NCI-H1930 (cell line): Measurements from ENCODE around the gene CACNA1B.
"Not testable (repeated sequence)": the region's sequence is repeated elsewhere in the genome, so short reads cannot be mapped to it uniquely, and the experiment has no call there.

Experiments used
- DNase-seq, 2 experiments: peaks; one replicate each; lab custom pipeline; 2025; lab: John Stamatoyannopoulos, UW

Gene CACNA1B

DNA sequence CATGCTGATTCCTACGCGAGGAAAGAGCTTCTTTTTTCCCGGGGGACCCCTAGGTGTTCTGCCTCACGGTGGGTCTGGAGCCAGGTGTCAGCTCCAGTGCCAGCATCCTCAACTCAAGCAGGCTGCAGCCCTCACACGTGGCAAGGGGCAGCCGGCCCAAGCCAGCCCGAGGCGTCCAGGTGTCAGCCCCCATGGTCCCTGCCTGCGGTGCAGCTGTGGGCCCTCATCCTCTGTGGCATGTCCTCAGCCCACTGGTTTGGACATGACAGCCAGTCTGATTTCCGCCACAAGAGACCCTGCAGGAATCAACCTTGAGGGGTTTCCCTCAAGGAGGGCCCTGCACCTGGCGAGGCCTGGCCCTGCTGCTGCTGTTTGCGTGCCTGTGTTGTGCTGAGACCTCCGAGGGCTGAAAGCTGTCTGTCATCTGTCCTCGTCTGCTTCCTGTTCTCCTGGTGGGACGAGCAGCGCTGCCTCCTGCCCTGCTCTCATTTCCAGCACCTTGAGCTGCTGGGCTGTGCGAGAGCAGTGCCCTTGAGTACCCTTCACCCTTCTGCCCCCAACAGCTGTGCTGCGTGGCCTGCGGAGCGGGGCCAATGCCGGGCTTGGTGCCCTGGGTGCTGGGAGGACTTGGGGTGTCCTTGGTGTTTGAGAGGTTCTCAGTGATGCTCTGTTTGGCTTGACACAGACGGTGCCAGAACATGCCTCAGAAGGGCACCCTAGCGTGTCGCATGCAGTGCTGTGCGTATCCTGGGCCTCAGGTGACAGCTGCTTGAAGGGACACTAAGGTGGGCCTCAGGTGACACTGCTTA, 137.6 kb downstream of the CACNA1B start:
- DNase-seq, result no peak

DNA sequence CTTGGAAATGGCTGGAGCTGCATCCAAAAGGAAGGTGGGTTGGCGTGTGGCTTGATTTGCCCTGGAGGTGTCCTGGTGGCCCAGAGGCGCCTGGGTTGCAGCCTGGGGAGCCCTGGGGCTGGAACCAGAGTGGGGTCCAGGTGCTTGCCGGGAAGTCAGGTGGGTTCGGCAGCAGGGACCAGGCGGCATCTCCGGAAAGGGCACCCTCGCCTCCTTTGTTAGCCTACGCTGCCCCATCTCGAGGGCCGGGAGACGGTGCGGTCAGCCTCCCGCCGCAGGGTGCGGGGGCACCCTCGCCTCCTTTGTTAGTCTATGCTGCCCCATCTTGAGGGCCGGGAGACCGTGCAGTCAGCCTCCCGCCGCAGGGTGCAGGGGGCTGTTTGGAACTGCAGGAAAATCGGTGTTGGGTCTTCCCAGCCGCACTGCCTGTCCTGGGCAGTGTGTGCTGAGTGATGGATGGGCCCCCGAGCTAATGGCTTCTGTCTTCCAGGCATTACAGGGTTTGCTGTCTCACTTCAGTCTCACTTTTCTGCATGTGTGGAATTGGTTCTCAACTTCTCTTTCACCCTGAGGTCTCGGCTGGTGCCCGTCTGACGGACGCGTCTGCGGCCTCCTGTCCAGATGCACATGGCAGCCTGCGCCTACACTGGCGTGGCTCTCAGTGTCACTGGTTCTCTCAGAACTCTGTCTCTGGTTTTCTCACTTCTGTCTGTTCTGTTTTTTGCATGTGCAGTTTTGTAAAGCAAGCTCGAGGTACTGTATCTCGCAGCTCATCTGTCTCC, 139.0 kb downstream of the CACNA1B start:
- DNase-seq, result no peak

DNA sequence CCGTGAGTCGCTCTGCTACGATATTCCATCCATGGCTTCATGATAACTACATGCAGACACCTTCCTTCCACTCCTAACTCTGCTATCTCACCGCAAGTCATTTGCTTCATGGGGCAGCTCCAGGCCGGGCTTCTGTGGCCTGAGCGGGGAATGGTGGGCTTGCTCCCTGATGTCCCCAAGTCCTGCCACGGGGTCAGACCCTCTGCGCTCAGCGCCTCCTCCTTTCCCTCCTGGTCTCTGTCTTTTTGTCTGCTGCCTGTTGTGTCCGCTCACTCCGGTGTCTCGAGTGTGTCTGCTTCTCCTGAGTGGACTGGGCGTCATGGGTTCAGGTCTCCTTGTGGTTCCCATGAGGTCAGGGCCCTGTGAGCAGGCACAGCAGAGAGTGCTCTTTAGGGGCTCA, 139.6 kb downstream of the CACNA1B start:
- no peak for DNase-seq

GRCh38 chr9:138019514-138019913, 141.9 kb downstream of the CACNA1B start:
- not testable (repeated sequence) for DNase-seq

DNA sequence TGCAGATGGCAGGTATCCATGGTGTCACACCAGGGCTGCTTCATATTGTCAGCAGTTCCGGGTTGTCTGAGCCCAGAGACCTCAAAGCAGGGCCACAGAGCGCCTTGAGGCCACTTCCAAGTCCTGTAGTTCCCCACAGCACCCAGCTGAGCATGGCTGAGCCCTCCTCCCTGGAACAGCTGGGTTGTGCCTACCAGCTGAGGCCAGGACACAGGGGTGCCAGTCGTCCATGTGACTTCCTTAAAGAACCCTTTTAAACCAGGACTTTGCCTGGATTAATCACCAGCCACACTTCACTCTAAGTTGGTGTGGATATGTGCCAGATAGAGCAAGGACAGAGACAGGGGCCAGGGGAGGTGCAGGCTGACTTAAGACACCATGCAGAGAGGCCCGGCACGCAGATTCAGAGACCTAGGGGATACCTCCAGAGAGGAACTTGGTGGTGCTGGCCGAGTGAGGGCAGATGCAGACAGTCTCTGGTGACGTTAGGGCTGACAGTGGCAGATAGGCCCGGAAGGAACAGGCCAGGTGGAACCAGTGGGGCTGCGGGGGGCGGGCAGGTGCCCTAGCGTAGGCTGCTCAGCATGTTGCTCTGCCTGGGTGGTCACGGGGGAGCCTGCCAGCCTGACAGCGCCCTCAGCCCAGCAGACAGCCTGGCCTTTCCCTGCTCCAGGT, 142.7 kb downstream of the CACNA1B start:
- no peak for DNase-seq

DNA sequence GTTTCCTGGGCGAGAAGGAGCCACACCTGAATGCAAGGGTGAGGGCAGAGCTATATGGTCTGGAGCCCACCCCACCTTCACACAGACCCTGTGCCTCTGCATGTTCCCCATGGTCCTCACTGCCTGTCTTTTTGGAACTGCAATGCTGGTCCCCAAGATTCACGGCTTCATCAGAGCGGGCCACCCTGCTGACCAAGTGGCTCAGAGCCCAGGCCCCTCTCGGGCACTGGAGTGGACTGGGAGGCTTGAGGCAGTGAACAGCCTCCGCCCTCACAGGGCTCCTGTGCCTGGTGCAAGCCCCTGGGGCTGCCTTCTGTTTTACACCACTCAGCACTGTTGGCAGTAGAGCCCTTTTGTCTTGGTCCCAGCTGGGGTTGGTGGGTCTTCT, 143.2 kb downstream of the CACNA1B start:
- DNase-seq, result no peak

DNA sequence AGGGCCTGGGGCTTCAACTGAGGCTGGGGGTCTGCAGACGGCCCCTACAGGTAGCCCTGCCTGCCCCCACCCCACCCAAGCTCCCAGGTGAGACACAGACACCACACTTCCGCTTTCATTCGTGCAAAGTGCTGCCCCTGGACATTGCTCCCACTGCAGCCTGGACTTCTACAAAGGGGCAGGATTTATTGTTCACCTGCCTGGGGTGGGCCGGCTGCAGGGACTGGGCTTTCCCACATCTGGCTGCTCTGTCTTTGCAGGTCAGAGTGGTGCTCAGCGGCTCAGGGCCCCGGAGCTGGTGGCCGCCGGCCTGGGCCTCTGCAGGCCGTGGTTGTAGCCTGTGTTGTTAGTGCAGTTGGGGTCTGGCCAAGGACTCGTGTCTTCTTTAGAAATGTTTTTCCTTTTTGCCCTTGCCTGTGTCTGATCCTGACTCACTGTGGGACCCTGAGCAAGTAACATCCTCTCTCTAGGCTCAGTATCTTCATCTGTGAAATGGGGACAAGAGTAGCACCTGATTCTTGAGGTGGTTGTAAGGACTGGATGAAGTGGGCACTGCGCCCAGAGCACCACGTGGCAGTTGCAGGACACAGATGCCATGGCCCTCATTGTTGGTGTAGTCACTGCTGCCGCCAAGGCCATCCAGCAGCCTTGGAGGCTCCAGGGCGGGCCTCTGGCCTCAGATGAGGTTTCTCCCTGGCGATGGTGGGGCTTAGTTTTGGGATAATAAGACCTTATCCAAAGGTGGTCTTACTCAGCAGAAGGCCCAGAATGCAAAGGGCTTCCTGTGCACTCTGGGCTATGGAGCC, 143.9 kb downstream of the CACNA1B start:
- no peak for DNase-seq

DNA sequence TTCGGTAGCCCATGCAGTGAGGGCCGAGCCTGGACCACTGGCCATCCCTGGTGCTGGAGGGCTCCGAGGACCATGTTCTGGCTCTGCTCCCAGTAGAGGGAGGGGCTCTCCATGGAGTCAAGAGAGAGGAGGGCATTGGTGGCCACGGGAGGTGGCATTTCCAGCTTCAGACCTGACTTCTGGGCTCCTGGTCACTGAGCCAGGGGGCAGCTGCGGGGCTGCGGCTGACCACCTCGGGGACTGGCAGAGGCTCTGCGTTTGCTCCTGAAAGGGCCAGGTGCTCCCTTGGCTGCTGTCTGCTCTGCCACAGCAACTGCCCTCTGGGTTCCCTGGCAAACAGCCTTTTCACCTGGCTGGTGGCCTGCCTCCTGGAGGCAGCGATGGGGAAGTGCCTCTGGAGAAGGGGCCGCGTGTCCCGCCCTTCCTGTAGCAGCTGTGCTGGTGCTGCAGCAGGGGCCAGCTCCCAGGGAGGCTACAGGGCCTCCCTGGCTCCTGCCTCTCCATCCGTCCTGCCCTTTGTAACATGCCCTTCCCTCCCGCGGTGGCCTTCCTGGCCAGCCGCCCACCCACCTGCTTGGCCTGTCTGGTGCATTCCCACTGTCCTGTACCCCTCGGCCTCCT, 144.6 kb downstream of the CACNA1B start:
- DNase-seq, result no peak

DNA sequence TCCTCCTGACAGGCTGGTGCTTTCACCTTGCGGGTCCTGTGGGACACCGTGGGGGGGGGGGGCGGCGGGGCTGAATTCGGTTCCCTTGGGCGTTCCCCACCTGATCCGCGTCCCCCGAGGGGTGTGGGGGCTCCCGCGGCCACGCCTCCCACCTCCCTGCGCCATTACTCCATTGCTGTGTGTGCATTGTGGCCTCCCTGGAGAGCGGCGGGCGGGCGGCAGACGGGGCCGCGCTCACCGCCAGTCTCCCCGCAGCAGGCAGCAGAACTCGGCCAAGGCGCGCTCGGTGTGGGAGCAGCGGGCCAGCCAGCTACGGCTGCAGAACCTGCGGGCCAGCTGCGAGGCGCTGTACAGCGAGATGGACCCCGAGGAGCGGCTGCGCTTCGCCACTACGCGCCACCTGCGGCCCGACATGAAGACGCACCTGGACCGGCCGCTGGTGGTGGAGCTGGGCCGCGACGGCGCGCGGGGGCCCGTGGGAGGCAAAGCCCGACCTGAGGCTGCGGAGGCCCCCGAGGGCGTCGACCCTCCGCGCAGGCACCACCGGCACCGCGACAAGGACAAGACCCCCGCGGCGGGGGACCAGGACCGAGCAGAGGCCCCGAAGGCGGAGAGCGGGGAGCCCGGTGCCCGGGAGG, 145.3 kb downstream of the CACNA1B start:
- DNase-seq, result no peak

DNA sequence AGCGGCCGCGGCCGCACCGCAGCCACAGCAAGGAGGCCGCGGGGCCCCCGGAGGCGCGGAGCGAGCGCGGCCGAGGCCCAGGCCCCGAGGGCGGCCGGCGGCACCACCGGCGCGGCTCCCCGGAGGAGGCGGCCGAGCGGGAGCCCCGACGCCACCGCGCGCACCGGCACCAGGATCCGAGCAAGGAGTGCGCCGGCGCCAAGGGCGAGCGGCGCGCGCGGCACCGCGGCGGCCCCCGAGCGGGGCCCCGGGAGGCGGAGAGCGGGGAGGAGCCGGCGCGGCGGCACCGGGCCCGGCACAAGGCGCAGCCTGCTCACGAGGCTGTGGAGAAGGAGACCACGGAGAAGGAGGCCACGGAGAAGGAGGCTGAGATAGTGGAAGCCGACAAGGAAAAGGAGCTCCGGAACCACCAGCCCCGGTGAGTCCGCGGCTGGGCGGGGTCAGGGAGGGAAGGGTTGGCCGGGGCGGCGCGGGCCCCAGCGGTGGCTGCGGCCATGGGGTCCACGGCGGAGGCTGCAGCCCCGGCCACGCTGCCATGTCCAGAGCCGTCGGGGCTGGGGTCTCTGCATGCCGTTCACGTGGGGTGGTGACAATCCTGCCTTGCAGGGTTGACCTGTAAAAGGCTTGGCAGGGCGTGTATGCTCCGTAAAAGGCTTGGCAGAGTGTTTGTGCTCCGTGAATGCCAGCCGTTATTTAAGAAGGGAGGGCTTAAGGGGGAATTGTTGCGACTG, 146.0 kb downstream of the CACNA1B start:
- DNase-seq, result no peak

GRCh38 chr9:138024131-138024530, 146.5 kb downstream of the CACNA1B start:
- DNase-seq, result no peak

GRCh38 chr9:138024831-138025291, 147.3 kb downstream of the CACNA1B start:
- no peak for DNase-seq

DNA sequence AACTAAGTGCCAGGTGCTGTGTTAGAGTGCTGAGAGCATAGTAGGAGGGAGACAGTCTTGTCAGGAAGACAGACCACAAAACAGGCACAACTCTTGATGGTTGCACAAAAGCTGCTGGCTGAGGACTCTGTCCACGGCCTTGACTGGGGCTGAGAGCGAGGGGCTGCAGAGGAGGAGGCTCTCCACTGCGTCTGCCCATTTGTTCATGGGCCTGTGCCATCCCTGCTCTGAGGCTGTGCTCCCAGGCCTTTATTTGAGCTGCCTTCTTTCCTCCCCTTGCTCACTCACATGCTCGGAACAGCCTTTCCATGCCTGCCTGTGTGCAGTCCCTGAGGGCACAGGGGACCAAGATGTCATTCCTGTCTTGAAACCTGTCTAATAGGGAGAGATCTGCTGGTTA, 147.8 kb downstream of the CACNA1B start:
- no peak for DNase-seq

- DNase-seq, result no peak
Observed at GRCh38 chr9:138025908-138026307, 148.3 kb downstream of the CACNA1B start.

DNA sequence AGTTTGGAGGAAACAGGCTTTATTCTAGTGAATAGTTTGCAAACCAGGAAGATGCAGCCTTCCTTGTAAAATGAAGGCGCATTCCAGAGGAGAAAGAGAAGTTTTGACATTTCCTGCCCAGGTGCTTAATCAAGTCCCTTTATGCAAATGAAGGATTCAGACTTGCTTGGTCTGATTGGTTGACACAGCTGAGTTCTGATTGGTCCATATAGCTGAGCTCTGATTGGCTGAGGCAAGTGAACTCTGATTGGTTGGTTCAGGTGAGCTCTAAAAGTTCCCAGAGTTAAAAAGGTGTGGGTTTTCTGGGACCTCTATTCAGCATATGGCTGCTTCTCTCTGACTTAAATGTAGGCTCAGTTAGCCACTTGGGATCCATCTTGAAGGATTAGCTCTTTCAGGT, 151.0 kb downstream of the CACNA1B start:
- no peak for DNase-seq

GRCh38 chr9:138031186-138031585, 153.6 kb downstream of the CACNA1B start:
- no peak for DNase-seq

DNA sequence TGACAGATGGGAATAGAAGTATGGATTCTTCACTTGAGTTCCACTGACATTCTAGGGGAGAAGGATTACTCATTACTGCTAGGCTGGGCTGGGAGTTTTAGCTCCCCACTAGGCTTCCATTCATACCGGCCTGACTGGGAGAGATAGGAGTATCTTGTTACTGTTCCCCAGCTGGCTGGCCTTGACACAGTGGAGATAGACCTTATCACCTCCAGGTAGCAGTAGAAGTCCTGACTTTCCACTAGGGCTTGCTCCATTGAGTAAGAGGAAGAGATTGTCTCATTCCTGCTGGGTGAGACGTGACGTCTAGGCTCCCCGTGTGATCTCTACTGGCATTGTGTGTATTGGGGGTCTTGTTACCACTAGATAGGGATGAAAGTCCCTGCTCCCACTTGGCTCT, 156.4 kb downstream of the CACNA1B start:
- no peak for DNase-seq

DNA sequence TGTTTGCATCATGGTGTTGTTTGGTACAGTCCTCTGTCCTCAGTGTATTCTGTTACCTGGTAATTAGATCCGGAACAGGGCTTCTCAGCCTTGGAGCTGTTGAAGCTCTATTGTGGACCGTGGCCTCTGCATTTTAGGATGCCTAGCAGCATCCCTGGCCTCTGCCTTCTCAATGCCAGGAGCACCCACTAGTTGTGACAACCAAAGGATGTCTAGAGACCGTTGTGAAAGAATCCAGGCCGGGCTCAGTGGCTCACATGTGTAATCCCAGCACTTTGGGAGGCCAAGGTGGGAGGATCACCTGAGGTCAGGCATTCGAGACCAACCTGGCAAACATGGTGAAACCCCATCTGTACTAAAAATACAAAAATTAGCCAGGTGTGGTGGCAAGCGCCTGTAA, 159.6 kb downstream of the CACNA1B start:
- no peak for DNase-seq

GRCh38 chr9:138038244-138038671, 160.7 kb downstream of the CACNA1B start:
- DNase-seq, result no peak
